GM21367 (cell line): ENCODE measurements around the gene FOXD4L5.
"Not testable (repeated sequence)": the region's sequence is repeated elsewhere in the genome, so short reads cannot be mapped to it uniquely, and the experiment has no call there.

Experiments
- ATAC-seq: cut with Tn5 transposase; IDR thresholded peaks from one replicate; pipeline ENCODE4 v1.9.1; 2021; ENCODE audit not compliant: unreplicated experiment

FOXD4L5 gene

DNA sequence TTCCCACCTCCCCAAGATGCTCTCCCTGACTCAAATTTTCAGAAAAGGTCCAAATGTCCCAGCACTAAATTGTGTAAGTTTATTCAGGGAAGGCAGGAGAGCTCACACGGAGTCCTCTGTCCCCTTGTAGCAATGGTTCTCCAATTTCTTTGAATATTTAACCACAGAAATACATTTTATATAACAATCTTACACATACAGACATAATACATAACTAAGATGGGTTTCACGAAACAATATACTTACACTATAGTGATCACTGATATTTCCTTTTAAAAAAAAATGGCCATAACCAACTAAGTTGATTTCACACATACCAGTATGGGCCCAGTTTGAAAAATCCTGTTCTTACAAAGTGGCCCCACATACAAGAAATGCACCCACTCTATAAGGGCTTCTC is at the start of gene FOXD4L5:
Gene FOXD4L5, minus strand, starts transcription at position 101 of the 400 bp plus-strand sequence. CDS start 832 bp downstream, outside the sequence.
- not testable (repeated sequence) for ATAC-seq

DNA sequence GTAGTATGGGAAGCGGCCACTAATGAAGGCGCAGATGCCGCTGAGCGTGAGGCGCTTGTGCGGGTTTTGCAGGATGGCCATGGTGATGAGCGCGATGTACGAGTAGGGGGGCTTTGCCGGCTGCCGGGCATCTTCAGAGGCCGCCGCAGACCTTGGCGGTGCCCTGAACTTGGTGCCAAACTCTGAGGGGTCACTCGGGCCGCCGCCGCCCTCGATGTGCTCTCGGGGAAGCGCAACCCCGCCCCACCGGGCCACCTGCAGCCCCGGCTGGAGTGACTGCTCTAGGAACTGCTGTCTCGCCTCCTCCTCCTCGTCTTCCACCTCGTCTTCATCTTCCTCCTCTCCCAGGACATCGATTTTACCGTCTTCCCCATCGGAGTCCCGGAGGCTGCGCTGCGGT is 1.1 kb downstream of the FOXD4L5 start:
- not testable (repeated sequence) for ATAC-seq

DNA sequence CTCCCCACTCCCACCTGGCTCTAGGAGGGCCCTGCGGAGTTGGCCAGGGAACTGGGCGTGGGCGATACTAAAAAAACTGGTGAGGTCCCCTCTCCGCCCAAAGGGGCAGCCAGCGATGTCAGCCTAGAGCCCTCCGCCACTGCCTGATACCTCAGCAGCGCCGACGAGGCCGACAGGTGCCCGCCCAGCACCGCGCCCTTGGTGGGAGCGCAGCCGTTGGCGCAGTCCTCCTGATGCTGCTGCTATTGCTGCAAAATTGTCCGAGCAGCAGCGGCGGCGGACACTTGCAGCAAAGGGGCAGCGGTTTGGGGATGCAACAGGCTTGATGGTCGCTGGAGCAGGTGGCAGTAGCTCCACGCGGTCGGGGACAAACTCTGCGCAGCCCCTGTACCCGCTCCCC is 2.0 kb downstream of the FOXD4L5 start:
- not testable (repeated sequence) for ATAC-seq
